Neural cell (in vitro differentiated cells): ENCODE measurements around the gene SCYL3. TPM values are rescaled to one million over a fixed set of nuclear protein-coding genes. Genes with fewer than 3 reads are reported as not detected.

Experiments used
- H2AFZ ChIP-seq: fragments of 200-600, 300-800 bp; sonication (generic), shearing (Covaris generic); 2 replicates; pipeline ENCODE4 v1.6.0; 2014; ENCODE audit warnings: low read depth, mild to moderate bottlenecking, antibody characterized with exemption, low read length, moderate library complexity
- H3F3A ChIP-seq: fragments of 200-600 bp; shearing (Covaris generic); 2 replicates; pipeline ENCODE4 v1.6.1; 2016; ENCODE audit warnings: mild to moderate bottlenecking, moderate library complexity, mixed read lengths, antibody characterized with exemption, low read length; ENCODE audit not compliant: insufficient read depth, poor library complexity, severe bottlenecking
- H3K27ac ChIP-seq: fragments of 200-600, 300-800 bp; sonication (generic), shearing (Covaris generic); 2 replicates; pipeline ENCODE4 v1.5.1; 2014; ENCODE audit warnings: mild to moderate bottlenecking, low read length, moderate library complexity
- H3K27me3 ChIP-seq: fragments of 300-800, 200-600 bp; sonication (generic), shearing (Covaris generic); 2 replicates; pipeline ENCODE4 v1.6.0; 2014; ENCODE audit warnings: mild to moderate bottlenecking, low read depth, low read length, moderate library complexity; ENCODE audit not compliant: insufficient read depth
- H3K36me3 ChIP-seq: fragments of 300-800, 200-600 bp; sonication (generic), shearing (Covaris generic); 2 replicates; pipeline ENCODE4 v1.5.1; 2014; ENCODE audit warnings: mild to moderate bottlenecking, antibody characterized with exemption, low read length, moderate library complexity; ENCODE audit not compliant: insufficient read depth
- H3K4me2 ChIP-seq: fragments of 300-800, 200-600 bp; sonication (generic), shearing (Covaris generic); 2 replicates; pipeline ENCODE4 v1.6.0; 2014; ENCODE audit warnings: mild to moderate bottlenecking, low read length
- H3K4me3 ChIP-seq: fragments of 300-800, 200-600 bp; sonication (generic), shearing (Covaris generic); 2 replicates; pipeline ENCODE4 v1.5.1; 2014; ENCODE audit warnings: mild to moderate bottlenecking, low read length, moderate library complexity
- H3K79me2 ChIP-seq: fragments of 200-600 bp; shearing (Covaris generic); replicated peaks from 2 replicates; pipeline ENCODE4 v1.6.0; 2014; ENCODE audit warnings: mild to moderate bottlenecking, low read length, moderate library complexity; ENCODE audit not compliant: insufficient read depth
- H3K9ac ChIP-seq: fragments of 300-800, 200-600 bp; sonication (generic), shearing (Covaris generic); 2 replicates; pipeline ENCODE4 v1.6.1; 2016; ENCODE audit warnings: mild to moderate bottlenecking, low read length, mixed read lengths
- H3K9me2 ChIP-seq: fragments of 200-600 bp; shearing (Covaris generic); 2 replicates; pipeline ENCODE4 v1.6.1; 2016; ENCODE audit warnings: mild to moderate bottlenecking, low read length, mixed read lengths; ENCODE audit not compliant: insufficient read depth
- H3K9me3 ChIP-seq: fragments of 200-600, 300-800 bp; sonication (generic), shearing (Covaris generic); 2 replicates; pipeline ENCODE4 v1.6.1; 2016; ENCODE audit warnings: mild to moderate bottlenecking, mixed run types, low read length, moderate library complexity, mixed read lengths
- H4K20me1 ChIP-seq: fragments of 200-600 bp; shearing (Covaris generic); 2 replicates; pipeline ENCODE4 v1.6.1; 2016; ENCODE audit warnings: mild to moderate bottlenecking, mixed run types; ENCODE audit not compliant: insufficient read depth
- EP300 ChIP-seq: fragments of 450-650 bp; conservative IDR thresholded peaks from 2 replicates; pipeline ENCODE4 v1.6.1; 2014; ENCODE audit warnings: antibody characterized with exemption, mild to moderate bottlenecking, moderate library complexity; ENCODE audit not compliant: poor library complexity, severe bottlenecking
- EZH2 ChIP-seq: fragments of 200-600, 300-800 bp; shearing (Covaris generic), sonication (generic); IDR thresholded peaks from 2 replicates; pipeline ENCODE4 v1.6.1; 2014; ENCODE audit warnings: antibody characterized with exemption, low read length, borderline replicate concordance, mild to moderate bottlenecking; ENCODE audit not compliant: insufficient read depth, poor library complexity, severe bottlenecking
- MXI1 ChIP-seq: fragments of 450-650 bp; conservative IDR thresholded peaks from 2 replicates; pipeline ENCODE4 v1.6.1; 2014; ENCODE audit warnings: antibody characterized with exemption, mild to moderate bottlenecking; ENCODE audit not compliant: poor library complexity, severe bottlenecking
- POLR2AphosphoS5 ChIP-seq: IDR thresholded peaks from 2 replicates; pipeline ENCODE4 v1.6.1; 2012
- RAD21 ChIP-seq: fragments of 450-650 bp; conservative IDR thresholded peaks from 2 replicates; pipeline ENCODE4 v1.6.1; 2014; ENCODE audit warnings: antibody characterized with exemption, mild to moderate bottlenecking, moderate library complexity
- SMC3 ChIP-seq: fragments of 450-650 bp; conservative IDR thresholded peaks from 2 replicates; pipeline ENCODE4 v1.6.1; 2014; ENCODE audit warnings: antibody characterized with exemption, mild to moderate bottlenecking, moderate library complexity; ENCODE audit not compliant: poor library complexity
- TAF1 ChIP-seq: IDR thresholded peaks from 2 replicates; pipeline ENCODE4 v1.6.1; 2012; ENCODE audit warnings: low read depth
- polyA plus RNA-seq: library from polyadenylated mRNA; depleted of rRNA; stranded (reverse); fragments of >200 nt; gene quantifications from 2 replicates; pipeline ENCODE4 v1.2.3, GENCODE V29; 2014
- TF ChIP-seq, protein P1 (sequence below): IDR thresholded peaks from 2 replicates; pipeline ENCODE4 v1.6.1; 2012; ENCODE audit warnings: borderline replicate concordance
- TF ChIP-seq, protein P2 (sequence below): fragments of 450-650 bp; IDR thresholded peaks from 2 replicates; pipeline ENCODE4 v1.5.1; 2014; ENCODE audit warnings: antibody characterized with exemption, mild to moderate bottlenecking, moderate library complexity; ENCODE audit not compliant: poor library complexity, severe bottlenecking

Gene SCYL3
- polyA plus RNA-seq, 1 donor from 2014 or later: 13.1 TPM

DNA sequence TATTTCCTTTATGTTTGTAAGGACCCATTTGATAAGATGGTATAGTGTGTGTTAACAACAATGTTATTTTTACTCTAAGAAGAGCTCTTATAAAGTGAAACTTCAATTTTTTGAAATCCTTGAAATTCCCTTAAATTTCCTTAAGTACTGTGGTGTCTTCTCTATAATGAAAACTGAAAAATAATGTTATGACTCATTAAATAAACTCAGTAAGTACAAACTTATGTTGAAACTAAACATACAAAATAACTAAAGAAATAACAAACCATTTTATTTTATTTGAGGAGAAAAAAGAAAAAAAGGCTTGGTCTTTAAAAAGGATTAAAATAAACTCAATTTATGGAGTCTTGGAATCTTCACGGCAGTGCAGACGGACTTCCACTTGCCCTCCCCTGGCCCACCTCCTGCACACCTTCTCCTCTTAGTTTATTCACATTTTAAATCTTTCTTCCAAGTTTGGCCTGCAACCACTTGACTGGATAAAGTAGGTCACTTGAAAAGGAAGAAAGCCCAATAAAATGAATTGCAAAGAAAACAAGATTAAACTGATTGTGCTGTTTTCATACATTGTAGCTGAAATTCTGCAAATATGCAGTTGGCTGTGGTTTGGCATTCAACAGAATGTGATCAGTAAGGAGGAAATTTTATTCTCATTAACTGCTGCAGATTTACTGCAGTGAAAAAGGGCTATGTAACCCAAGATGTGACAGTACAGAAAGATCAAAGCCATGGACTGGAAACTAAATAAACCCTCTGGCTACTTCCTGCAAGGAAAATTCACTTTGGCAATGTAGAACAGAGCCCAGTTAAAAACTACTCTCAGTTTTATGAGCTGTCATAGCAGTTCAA is 48.5 kb upstream of the SCYL3 start:
- Histone ChIP-seq H4K20me1 (no peaks in the 10 kb centered on the region), H3K9me2 (no peaks in the 10 kb centered on the region), H3K79me2 (no peaks in the 10 kb centered on the region), H3K4me2 (no peak overlapping the region), H3K9me3 (no peaks in the 10 kb centered on the region), H3K36me3 (peaks cover 4% of the 10 kb centered on the region), H3K9ac (no peak overlapping the region), H3F3A (no peaks in the 10 kb centered on the region), H3K27ac (no peak overlapping the region), H3K4me3 (no peak overlapping the region), H3K27me3 (no peaks in the 10 kb centered on the region), H2AFZ (no peak overlapping the region)
- no peak for TF ChIP-seq EP300
- TF ChIP-seq RAD21: no peak
- TF ChIP-seq, protein P1, sequence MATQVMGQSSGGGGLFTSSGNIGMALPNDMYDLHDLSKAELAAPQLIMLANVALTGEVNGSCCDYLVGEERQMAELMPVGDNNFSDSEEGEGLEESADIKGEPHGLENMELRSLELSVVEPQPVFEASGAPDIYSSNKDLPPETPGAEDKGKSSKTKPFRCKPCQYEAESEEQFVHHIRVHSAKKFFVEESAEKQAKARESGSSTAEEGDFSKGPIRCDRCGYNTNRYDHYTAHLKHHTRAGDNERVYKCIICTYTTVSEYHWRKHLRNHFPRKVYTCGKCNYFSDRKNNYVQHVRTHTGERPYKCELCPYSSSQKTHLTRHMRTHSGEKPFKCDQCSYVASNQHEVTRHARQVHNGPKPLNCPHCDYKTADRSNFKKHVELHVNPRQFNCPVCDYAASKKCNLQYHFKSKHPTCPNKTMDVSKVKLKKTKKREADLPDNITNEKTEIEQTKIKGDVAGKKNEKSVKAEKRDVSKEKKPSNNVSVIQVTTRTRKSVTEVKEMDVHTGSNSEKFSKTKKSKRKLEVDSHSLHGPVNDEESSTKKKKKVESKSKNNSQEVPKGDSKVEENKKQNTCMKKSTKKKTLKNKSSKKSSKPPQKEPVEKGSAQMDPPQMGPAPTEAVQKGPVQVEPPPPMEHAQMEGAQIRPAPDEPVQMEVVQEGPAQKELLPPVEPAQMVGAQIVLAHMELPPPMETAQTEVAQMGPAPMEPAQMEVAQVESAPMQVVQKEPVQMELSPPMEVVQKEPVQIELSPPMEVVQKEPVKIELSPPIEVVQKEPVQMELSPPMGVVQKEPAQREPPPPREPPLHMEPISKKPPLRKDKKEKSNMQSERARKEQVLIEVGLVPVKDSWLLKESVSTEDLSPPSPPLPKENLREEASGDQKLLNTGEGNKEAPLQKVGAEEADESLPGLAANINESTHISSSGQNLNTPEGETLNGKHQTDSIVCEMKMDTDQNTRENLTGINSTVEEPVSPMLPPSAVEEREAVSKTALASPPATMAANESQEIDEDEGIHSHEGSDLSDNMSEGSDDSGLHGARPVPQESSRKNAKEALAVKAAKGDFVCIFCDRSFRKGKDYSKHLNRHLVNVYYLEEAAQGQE: no peak
- TF ChIP-seq EZH2: no peak
- no peak for TF ChIP-seq SMC3
- TF ChIP-seq MXI1: no peak
- TF ChIP-seq, protein P2, sequence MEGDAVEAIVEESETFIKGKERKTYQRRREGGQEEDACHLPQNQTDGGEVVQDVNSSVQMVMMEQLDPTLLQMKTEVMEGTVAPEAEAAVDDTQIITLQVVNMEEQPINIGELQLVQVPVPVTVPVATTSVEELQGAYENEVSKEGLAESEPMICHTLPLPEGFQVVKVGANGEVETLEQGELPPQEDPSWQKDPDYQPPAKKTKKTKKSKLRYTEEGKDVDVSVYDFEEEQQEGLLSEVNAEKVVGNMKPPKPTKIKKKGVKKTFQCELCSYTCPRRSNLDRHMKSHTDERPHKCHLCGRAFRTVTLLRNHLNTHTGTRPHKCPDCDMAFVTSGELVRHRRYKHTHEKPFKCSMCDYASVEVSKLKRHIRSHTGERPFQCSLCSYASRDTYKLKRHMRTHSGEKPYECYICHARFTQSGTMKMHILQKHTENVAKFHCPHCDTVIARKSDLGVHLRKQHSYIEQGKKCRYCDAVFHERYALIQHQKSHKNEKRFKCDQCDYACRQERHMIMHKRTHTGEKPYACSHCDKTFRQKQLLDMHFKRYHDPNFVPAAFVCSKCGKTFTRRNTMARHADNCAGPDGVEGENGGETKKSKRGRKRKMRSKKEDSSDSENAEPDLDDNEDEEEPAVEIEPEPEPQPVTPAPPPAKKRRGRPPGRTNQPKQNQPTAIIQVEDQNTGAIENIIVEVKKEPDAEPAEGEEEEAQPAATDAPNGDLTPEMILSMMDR: no peak
- no peak for TF ChIP-seq TAF1
- no peak for TF ChIP-seq POLR2AphosphoS5

DNA sequence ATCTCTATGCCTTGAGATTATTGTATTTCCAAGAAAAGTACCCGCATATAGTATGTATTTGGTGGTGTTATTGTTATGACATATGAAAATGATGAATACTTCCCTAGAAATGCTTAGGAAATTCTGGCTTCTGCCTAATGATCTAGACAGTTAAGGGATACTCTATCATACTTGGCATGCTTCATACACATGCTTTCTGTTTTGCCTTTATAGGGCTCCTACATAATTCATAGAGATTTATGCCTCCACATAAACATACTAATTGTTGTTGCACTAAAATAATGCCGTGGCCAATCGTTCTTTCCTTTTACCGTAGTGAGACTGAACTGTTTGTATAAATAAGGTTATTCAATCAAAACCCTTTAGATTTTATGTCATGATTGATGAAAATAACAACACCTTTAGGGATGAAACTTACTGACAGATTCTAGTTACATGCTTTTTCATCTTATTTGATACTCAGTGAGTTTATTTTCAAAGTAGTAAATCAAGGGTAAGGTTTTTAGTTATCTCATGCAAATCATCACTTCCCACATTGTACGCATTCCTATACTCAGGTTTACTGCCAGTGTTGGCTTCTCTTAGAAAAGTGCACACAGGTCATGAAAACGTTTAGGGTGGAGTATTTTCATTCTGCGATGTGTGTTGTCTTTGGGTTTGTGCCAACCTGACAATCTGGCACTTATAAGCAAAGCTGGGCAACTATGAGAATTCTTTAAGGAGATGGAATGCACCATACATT is 40.5 kb upstream of the SCYL3 start:
- Histone ChIP-seq H3K9me2 (no peaks in the 10 kb centered on the region), H3K79me2 (no peaks in the 10 kb centered on the region), H3K27me3 (no peaks in the 10 kb centered on the region), H3K4me2 (no peak overlapping the region), H2AFZ (no peak overlapping the region), H3K9ac (no peak overlapping the region), H3K27ac (no peak overlapping the region), H3K4me3 (no peak overlapping the region), H4K20me1 (no peaks in the 10 kb centered on the region), H3K9me3 (no peaks in the 10 kb centered on the region), H3F3A (no peaks in the 10 kb centered on the region), H3K36me3 (no peaks in the 10 kb centered on the region)
- TF ChIP-seq EZH2 (no peak), TAF1 (no peak), EP300 (no peak), POLR2AphosphoS5 (no peak), SMC3 (no peak)
- TF ChIP-seq, protein P2: no peak
- TF ChIP-seq, protein P1: no peak
